NB4 (cell line): Measurements from ENCODE around the gene KCNG4.

Experiments used
- CTCF ChIP-seq: IDR thresholded peaks from one replicate; pipeline ENCODE4 v1.5.1; 2012; ENCODE audit warnings: low read depth, low read length
- MYC ChIP-seq: IDR thresholded peaks from 2 replicates; pipeline ENCODE4 v1.6.1; 2011; ENCODE audit warnings: low read depth, low read length
- POLR2A ChIP-seq: IDR thresholded peaks from 2 replicates; pipeline ENCODE4 v1.6.1; 2011; ENCODE audit warnings: mild to moderate bottlenecking; ENCODE audit not compliant: insufficient read length; ENCODE audit errors: extremely low read depth

GRCh38 chr16:84186685-84187437, 53.0 kb downstream of the KCNG4 start, which contains the start of gene TAF1C:
- TF ChIP-seq CTCF: peak; percentile 90
- TF ChIP-seq MYC: peak; percentile 72
- peak; percentile 87 for TF ChIP-seq POLR2A
